Adrenal gland (tissue), 12 donors: ENCODE data around the gene ATP8A2. TPM values are rescaled to one million over a fixed set of nuclear protein-coding genes. Genes with fewer than 3 reads are reported as not detected.
A peak's percentile ranks its signal among the peaks of the same experiment; 100 is the strongest.

ENCODE experiments used
- DNase-seq, 7 donors: peaks; one replicate each; pipeline ENCODE4 v3.0.0-alpha.2; 2019 to 2020
- H3K27ac ChIP-seq, 5 donors: fragments of 200-600 bp; sonication (generic) in 4 of 5; 1 replicate in 3 of 5; 2 replicates in 2 of 5; pipeline versions ENCODE4 v1.5.1 to v1.8.0; 2016 to 2020; ENCODE audit warnings: mild to moderate bottlenecking in 1 of 5
- H3K27me3 ChIP-seq: fragments of 200-600 bp; 2 replicates; pipeline ENCODE4 v1.8.0; 2021
- H3K36me3 ChIP-seq, 2 donors: fragments of 200-600 bp; replicated peaks in 1 of 2; 1 replicate in 1 of 2; 2 replicates in 1 of 2; pipeline versions ENCODE4 v1.5.1 to v1.8.0; 2018 to 2022
- H3K4me1 ChIP-seq, 2 donors: fragments of 200-600 bp; replicated peaks in 1 of 2; 1 replicate in 1 of 2; 2 replicates in 1 of 2; pipeline versions ENCODE4 v1.5.1 to v1.8.0; 2018 to 2021
- H3K4me3 ChIP-seq, 4 donors: fragments of 200-600 bp; sonication (generic) in 3 of 4; one replicate each; pipeline ENCODE4 v1.5.1; 2016 to 2018
- H3K9me3 ChIP-seq, 3 donors: fragments of 200-600 bp; sonication (generic) in 1 of 3; replicated peaks in 1 of 3; 1 replicate in 2 of 3; 2 replicates in 1 of 3; pipeline versions ENCODE4 v1.5.1 to v1.8.0; 2016 to 2021
- CTCF ChIP-seq, 6 experiments: fragments of 450-650 bp in 4 of 6; fragments of 200-600 bp in 2 of 6; sonication (generic) in 1 of 6; IDR thresholded peaks; 1 replicate in 5 of 6; 2 replicates in 1 of 6; pipeline versions ENCODE4 v1.5.1 to v1.8.0; 2016 to 2021; ENCODE audit warnings: antibody characterized with exemption in 6 of 6, mild to moderate bottlenecking in 2 of 6, moderate library complexity in 1 of 6
- POLR2A ChIP-seq, 2 donors: fragments of 450-650 bp; IDR thresholded peaks; one replicate each; pipeline ENCODE4 v1.6.1; 2017; ENCODE audit warnings: antibody characterized with exemption in 2 of 2, mild to moderate bottlenecking in 2 of 2, moderate library complexity in 1 of 2
- WGBS, 4 donors: extraction: QIAGEN DNeasy Blood & Tissue Kit in 2 of 4; methylation state at CpG; one replicate each; pipeline versions ENCODE4 v1.1.5 to v1.1.7; 2013 to 2017; 5-methylcytosine and 5-hydroxymethylcytosine counted together
- intact Hi-C, 2 donors: fragments of 100-400 bp; cut with DNase I; formaldehyde crosslinking; loops; one replicate each; pipeline versions ENCODE4 v1.14.1 to v1.15.0; 2022 to 2023
- polyA plus RNA-seq, 3 donors: library from polyadenylated mRNA; stranded (reverse); fragments of 200-250 nt in 2 of 3; fragments of 350-450 nt in 1 of 3; fragmentation: Illumina TruSeq in 1 of 3; extraction: RNeasy Lipid Tissue Mini Kit (QIAGEN cat#74804) in 1 of 3; gene quantifications; one replicate each; pipeline ENCODE4 v1.2.3, GENCODE V29; 2013 to 2014
- total RNA-seq, 9 donors: library from RNA; depleted of rRNA in 4 of 9; stranded (reverse); fragments of >200 nt in 4 of 9; fragments of 120-200 nt in 1 of 9; fragmentation: NEBNext Ultra II Directional in 1 of 9; extraction: Animal tissue kit (Norgen Biotek cat#: 25700) in 1 of 9; gene quantifications; one replicate each; pipeline versions ENCODE4 v1.1.0 to v1.2.4, GENCODE V29; 2013 to 2023
- donor health status: healthy with polysubstance abuse.
- donor health status: Bipolar disorder and iron deficiency.
- donor health status: DM: yes; HTN: yes; CAD: no.
- donor health status: DM: no; HTN: no; CAD: no.
- donor health status: DM: no; HTN: no; CAD: no.
- donor health status: DM: yes; HTN: yes; CAD: no.

The ATP8A2 gene
- total and polyA plus RNA-seq, 12 donors = 0.77 to 14.0 (median 4.3) TPM

- TF ChIP-seq CTCF (IDR thresholded peaks at IDR 0.05) (peak; percentile 57 to 73 (median 70)), POLR2A (IDR thresholded peaks at IDR 0.05) (no peak)
- H3K36me3 ChIP-seq = no peaks in the 10 kb centered on the region
- no peak overlapping the region for H3K4me3 ChIP-seq
- DNase-seq = peak in 5 of 7 donors; percentile 32 to 56 (median 47)
- WGBS, 4 donors = 34 to 43% (median 38%) methylated on average over 9 of the region's 9 CpGs
- intact Hi-C loops = loop anchor here in 1 of 2 donors (5.0 kb wide), 1 partner anchor 144 kb away; no protein-coding TSS in a partner anchor
- peaks cover 0 to 7% of the 10 kb centered on the region in 2 donors for H3K4me1 ChIP-seq
- H3K27ac ChIP-seq = no peak overlapping the region
- H3K9me3 ChIP-seq = no peaks in the 10 kb centered on the region
- H3K27me3 ChIP-seq = peaks cover 7% of the 10 kb centered on the region
Observed at GRCh38 chr13:25375727-25376358, 4.1 kb downstream of the ATP8A2 start.

GRCh38 chr13:25377244-25377962 lies 5.6 kb downstream of the ATP8A2 start:
- no peak for DNase-seq
- no peak for TF ChIP-seq CTCF (IDR thresholded peaks at IDR 0.05)
- TF ChIP-seq POLR2A (IDR thresholded peaks at IDR 0.05) = no peak
- WGBS, 4 donors = 84 to 96% (median 90%) methylated on average over 6 to 7 of the region's 7 CpGs
- H3K27ac ChIP-seq = no peak overlapping the region
- no peaks in the 10 kb centered on the region for H3K36me3 ChIP-seq
- peaks cover 5% of the 10 kb centered on the region for H3K27me3 ChIP-seq
- H3K4me1 ChIP-seq = peaks cover 0 to 5% of the 10 kb centered on the region in 2 donors
- intact Hi-C loops = loop anchor here in 1 of 2 donors (5.0 kb wide), 1 partner anchor 145 kb away; no protein-coding TSS in a partner anchor
- H3K9me3 ChIP-seq = no peaks in the 10 kb centered on the region
- H3K4me3 ChIP-seq = no peak overlapping the region

- no peaks in the 10 kb centered on the region for H3K36me3 ChIP-seq
- H3K27me3 ChIP-seq = no peaks in the 10 kb centered on the region
- no peak for DNase-seq
- H3K9me3 ChIP-seq = no peaks in the 10 kb centered on the region
- no peak for TF ChIP-seq CTCF (IDR thresholded peaks at IDR 0.05)
- TF ChIP-seq POLR2A (IDR thresholded peaks at IDR 0.05) = no peak
- H3K4me3 ChIP-seq = no peak overlapping the region
- peaks cover 0 to 3% of the 10 kb centered on the region in 2 donors for H3K4me1 ChIP-seq
- WGBS, 4 donors = 76 to 77% (median 77%) methylated on average over 5 of the region's 5 CpGs
- no peak overlapping the region for H3K27ac ChIP-seq
- intact Hi-C loops = loop anchor here in 1 of 2 donors (5.0 kb wide), 1 partner anchor 146 kb away; no protein-coding TSS in a partner anchor
Observed at GRCh38 chr13:25378528-25378927, 6.8 kb downstream of the ATP8A2 start.

- H3K9me3 ChIP-seq = no peaks in the 10 kb centered on the region
- DNase-seq = no peak
- no peaks in the 10 kb centered on the region for H3K27me3 ChIP-seq
- H3K4me3 ChIP-seq = no peak overlapping the region
- TF ChIP-seq POLR2A (IDR thresholded peaks at IDR 0.05) (no peak), CTCF (IDR thresholded peaks at IDR 0.05) (no peak)
- intact Hi-C loops = loop anchor here in 1 of 2 donors (5.0 kb wide), 1 partner anchor 147 kb away; no protein-coding TSS in a partner anchor
- H3K36me3 ChIP-seq = no peaks in the 10 kb centered on the region
- H3K27ac ChIP-seq = no peak overlapping the region
- peaks cover 0 to 3% of the 10 kb centered on the region in 2 donors for H3K4me1 ChIP-seq
- 59 to 75% (median 62%) methylated on average over 1 of the region's 1 CpG for WGBS, 4 donors
Observed at GRCh38 chr13:25379011-25379410, 7.2 kb downstream of the ATP8A2 start.
